Natural killer cell (primary cell): Measurements from ENCODE around the gene CRTAC1. TPM values are rescaled to one million over a fixed set of nuclear protein-coding genes. Genes with fewer than 3 reads are reported as not detected.

ENCODE experiments used
- ATAC-seq, 3 donors: fragments of 150-1000 bp in 2 of 3; fragments of 200-7000 bp in 1 of 3; cut with Tn5 transposase; 1 replicate in 1 of 3; 2 replicates in 2 of 3; pipeline ENCODE4 v1.10.0; 2021; ENCODE audit warnings: mild to moderate bottlenecking in 2 of 3, moderate library complexity in 2 of 3
- DNase-seq, 2 donors: peaks; one replicate each; pipeline versions ENCODE4 v3.0.0 to v3.0.0-alpha.2; 2013 to 2021; ENCODE audit warnings: mixed read lengths in 1 of 2
- H3K27ac ChIP-seq: one replicate; pipeline ENCODE4 v1.5.1; 2013; ENCODE audit warnings: mild to moderate bottlenecking, low read length
- H3K27me3 ChIP-seq: one replicate; pipeline ENCODE4 v1.6.1; 2013; ENCODE audit warnings: low read length; ENCODE audit not compliant: control insufficient read depth, insufficient read depth
- H3K36me3 ChIP-seq: one replicate; pipeline ENCODE4 v1.6.1; 2013; ENCODE audit warnings: low read length; ENCODE audit not compliant: control insufficient read depth, insufficient read depth
- H3K4me1 ChIP-seq: one replicate; pipeline ENCODE4 v1.6.1; 2013; ENCODE audit warnings: low read length; ENCODE audit not compliant: control insufficient read depth, insufficient read depth
- H3K4me3 ChIP-seq: one replicate; pipeline ENCODE4 v1.5.1; 2013; ENCODE audit warnings: low read length
- H3K9me3 ChIP-seq: one replicate; pipeline ENCODE4 v1.6.1; 2013; ENCODE audit warnings: low read length; ENCODE audit not compliant: control insufficient read depth, insufficient read depth
- H3K27ac Mint-ChIP-seq, 2 donors: one replicate each; pipeline ENCODE4 v1.8.0; 2022; ENCODE audit warnings: mild to moderate bottlenecking in 2 of 2, mixed read lengths in 2 of 2, moderate library complexity in 1 of 2
- H3K27me3 Mint-ChIP-seq, 2 donors: one replicate each; pipeline ENCODE4 v1.8.0; 2022; ENCODE audit warnings: low read depth in 2 of 2, mixed read lengths in 2 of 2
- H3K36me3 Mint-ChIP-seq: one replicate; pipeline ENCODE4 v1.8.0; 2022; ENCODE audit warnings: mixed read lengths
- H3K4me1 Mint-ChIP-seq, 2 donors: one replicate each; pipeline ENCODE4 v1.8.0; 2022; ENCODE audit warnings: mixed read lengths in 2 of 2
- H3K4me3 Mint-ChIP-seq: one replicate; pipeline ENCODE4 v1.8.0; 2022; ENCODE audit warnings: mild to moderate bottlenecking, moderate library complexity, mixed read lengths
- H3K9me3 Mint-ChIP-seq, 2 donors: one replicate each; pipeline ENCODE4 v1.8.0; 2022; ENCODE audit warnings: mixed read lengths in 2 of 2
- WGBS: methylation state at CpG from one replicate; pipeline ENCODE4 v1.1.7; 2013; ENCODE audit warnings: missing lambda C conversion rate; ENCODE audit not compliant: insufficient coverage; 5-methylcytosine and 5-hydroxymethylcytosine counted together
- intact Hi-C: fragments of 100-400 bp; cut with micrococcal nuclease; formaldehyde crosslinking; loops from one replicate; pipeline ENCODE4 v1.14.2; 2022
- total RNA-seq, 4 donors: library from RNA; stranded (reverse); fragments of 120-200 nt in 1 of 4; gene quantifications; one replicate each; pipeline versions ENCODE4 v1.2.3 to v1.2.4, GENCODE V29; 2013 to 2022
- TF ChIP-seq, protein P1 (sequence below): fragments of 200-600 bp; IDR thresholded peaks from one replicate; pipeline ENCODE4 v1.8.0; 2022; ENCODE audit warnings: antibody characterized with exemption

Gene CRTAC1
- total RNA-seq, 3 donors from 2014 or later (not counting 1 experiment from before 2014, with no cell fraction given), result not detected

DNA sequence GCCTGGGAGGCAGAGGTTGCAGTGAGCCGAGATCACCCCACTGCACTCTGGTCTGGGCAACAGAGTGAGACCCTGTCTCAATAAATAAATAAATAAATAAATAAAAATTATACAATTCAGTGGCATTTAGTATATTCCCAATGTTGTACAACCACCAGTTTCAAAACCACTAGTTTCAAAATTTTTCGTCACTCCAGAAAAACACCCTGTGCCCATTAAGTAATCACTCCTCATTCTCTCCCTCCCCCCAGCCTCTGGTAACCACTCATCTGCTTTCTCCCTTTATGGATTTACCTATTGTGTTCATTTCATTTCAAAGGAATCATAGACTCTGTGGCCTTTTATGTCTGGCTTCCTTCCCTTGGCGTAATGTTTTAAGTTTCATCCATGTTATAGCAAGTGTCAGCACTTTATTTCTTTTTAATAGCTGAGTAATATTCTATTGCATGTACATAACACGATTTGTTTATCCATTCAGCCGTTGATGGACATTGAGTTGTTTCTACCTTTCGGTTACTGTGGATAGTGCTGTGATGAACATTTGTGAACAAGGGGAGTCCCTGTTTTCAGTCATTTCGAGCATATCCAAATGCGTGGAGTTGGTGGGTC is 210.2 kb downstream of the CRTAC1 start:
- Mint-ChIP-seq H3K4me3 (no peak overlapping the region), H3K27ac (no peak overlapping the region), H3K27me3 (peaks cover 2 to 6% of the 10 kb centered on the region in 2 donors), H3K9me3 (no peaks in the 10 kb centered on the region), H3K36me3 (no peaks in the 10 kb centered on the region), H3K4me1 (no peaks in the 10 kb centered on the region)
- no peaks in the 10 kb centered on the region for H3K27me3 ChIP-seq
- DNase-seq (no peak), ATAC-seq (no peak)
- H3K36me3 ChIP-seq, result no peaks in the 10 kb centered on the region
- intact Hi-C loops, result no loop called here
- TF ChIP-seq, protein P1, sequence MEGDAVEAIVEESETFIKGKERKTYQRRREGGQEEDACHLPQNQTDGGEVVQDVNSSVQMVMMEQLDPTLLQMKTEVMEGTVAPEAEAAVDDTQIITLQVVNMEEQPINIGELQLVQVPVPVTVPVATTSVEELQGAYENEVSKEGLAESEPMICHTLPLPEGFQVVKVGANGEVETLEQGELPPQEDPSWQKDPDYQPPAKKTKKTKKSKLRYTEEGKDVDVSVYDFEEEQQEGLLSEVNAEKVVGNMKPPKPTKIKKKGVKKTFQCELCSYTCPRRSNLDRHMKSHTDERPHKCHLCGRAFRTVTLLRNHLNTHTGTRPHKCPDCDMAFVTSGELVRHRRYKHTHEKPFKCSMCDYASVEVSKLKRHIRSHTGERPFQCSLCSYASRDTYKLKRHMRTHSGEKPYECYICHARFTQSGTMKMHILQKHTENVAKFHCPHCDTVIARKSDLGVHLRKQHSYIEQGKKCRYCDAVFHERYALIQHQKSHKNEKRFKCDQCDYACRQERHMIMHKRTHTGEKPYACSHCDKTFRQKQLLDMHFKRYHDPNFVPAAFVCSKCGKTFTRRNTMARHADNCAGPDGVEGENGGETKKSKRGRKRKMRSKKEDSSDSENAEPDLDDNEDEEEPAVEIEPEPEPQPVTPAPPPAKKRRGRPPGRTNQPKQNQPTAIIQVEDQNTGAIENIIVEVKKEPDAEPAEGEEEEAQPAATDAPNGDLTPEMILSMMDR, result no peak
- 92% methylated on average over 7 of the region's 8 CpGs for WGBS
- no peak overlapping the region for H3K27ac ChIP-seq
- H3K4me3 ChIP-seq, result no peak overlapping the region
- no peaks in the 10 kb centered on the region for H3K4me1 ChIP-seq
- no peaks in the 10 kb centered on the region for H3K9me3 ChIP-seq

DNA sequence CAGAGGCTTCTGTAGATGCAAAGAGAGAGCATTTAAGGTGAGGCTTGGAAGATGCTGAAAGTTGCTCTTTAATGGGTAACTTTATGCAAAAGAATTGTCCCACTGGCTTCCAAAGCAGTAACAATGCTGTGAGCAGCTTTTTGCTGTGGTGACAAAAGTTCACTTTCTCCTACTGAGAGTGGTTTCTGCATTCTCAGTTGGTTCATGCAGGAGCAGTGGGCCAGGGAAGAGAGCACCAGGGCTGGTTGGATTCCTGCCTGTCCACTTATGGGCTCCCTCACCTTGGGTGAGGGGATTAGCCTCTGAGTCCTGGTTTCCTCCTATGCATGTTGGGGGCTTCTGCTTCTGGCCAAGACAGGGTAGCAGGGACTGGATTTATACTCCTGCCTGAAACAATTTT is 211.8 kb downstream of the CRTAC1 start:
- TF ChIP-seq, protein P1, result no peak
- Histone ChIP-seq H3K9me3 (no peaks in the 10 kb centered on the region), H3K36me3 (no peaks in the 10 kb centered on the region), H3K4me1 (no peaks in the 10 kb centered on the region), H3K4me3 (no peak overlapping the region), H3K27ac (no peak overlapping the region), H3K27me3 (no peaks in the 10 kb centered on the region)
- intact Hi-C loops, result no loop called here
- DNase-seq, result no peak
- ATAC-seq, result no peak
- Mint-ChIP-seq H3K27ac (no peak overlapping the region), H3K36me3 (no peaks in the 10 kb centered on the region), H3K27me3 (peaks cover 2 to 6% of the 10 kb centered on the region in 2 donors), H3K4me1 (no peaks in the 10 kb centered on the region), H3K4me3 (no peak overlapping the region), H3K9me3 (no peaks in the 10 kb centered on the region)

DNA sequence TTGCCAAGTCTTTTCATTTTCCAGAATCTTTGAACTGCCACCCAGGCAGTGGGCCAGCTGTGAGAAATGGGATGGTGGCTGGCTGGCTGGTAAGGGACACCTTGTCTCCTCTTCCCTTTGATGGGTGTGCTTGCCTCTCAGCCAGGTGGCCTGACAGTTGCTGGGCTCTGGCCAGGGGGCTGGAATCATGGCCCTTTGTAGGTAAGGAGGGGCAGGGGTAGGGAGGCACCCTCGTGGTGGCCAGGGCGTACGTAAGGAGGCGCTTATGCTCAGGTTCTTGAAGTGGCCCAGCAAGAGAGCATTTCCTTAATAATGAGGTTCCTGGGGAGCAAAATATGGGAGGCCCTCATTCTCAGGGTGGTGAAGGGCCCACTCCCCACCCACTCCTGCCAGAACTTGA is 213.8 kb downstream of the CRTAC1 start:
- WGBS, result 79% methylated on average over 4 of the region's 4 CpGs
- H3K9me3 ChIP-seq, result no peaks in the 10 kb centered on the region
- no peak overlapping the region for H3K27ac ChIP-seq
- TF ChIP-seq, protein P1, result no peak
- Mint-ChIP-seq H3K27ac (no peak overlapping the region), H3K27me3 (peaks cover 6% of the 10 kb centered on the region in 2 donors), H3K9me3 (no peaks in the 10 kb centered on the region), H3K36me3 (no peaks in the 10 kb centered on the region), H3K4me3 (no peak overlapping the region), H3K4me1 (no peaks in the 10 kb centered on the region)
- H3K4me1 ChIP-seq, result no peaks in the 10 kb centered on the region
- no peak overlapping the region for H3K4me3 ChIP-seq
- DNase-seq, result no peak
- H3K36me3 ChIP-seq, result no peaks in the 10 kb centered on the region
- H3K27me3 ChIP-seq, result no peaks in the 10 kb centered on the region
- ATAC-seq, result no peak
- intact Hi-C loops, result no loop called here

Other genes with a start within 250 kb of the CRTAC1 start
- 1 to 10 TPM; 4.1 to 4.6 (median 4.1) TPM for gene GOLGA7B, start 180.8 kb downstream of the CRTAC1 start, total RNA-seq
- gene R3HCC1L, start 104.0 kb upstream of the CRTAC1 start, total RNA-seq, result 10 to 100 TPM; 17.9 to 25.6 (median 23.3) TPM
- gene LOXL4, start 237.6 kb upstream of the CRTAC1 start, total RNA-seq, result under 1 TPM in 1 of 3 donors, not detected in 2; 0.23 TPM